ENCODE measurements around the gene C4A. TPM values are rescaled to one million over a fixed set of nuclear protein-coding genes. Genes with fewer than 3 reads are reported as not detected.

Gene C4A
- total RNA-seq: 1.0 and 1.3 TPM in 2 replicates

GRCh38 chr6:31981744-31982143 lies at the start of gene C4A:
C4A (plus strand) TSS chr6:31982057; CDS start chr6:31982108, 51 bp downstream.

GRCh38 chr6:31945507-31946369 lies 36.1 kb upstream of the C4A start, which contains the start of gene CFB:
CFB (plus strand) TSS chr6:31946095; CDS start chr6:31946222, 127 bp downstream.

DNA sequence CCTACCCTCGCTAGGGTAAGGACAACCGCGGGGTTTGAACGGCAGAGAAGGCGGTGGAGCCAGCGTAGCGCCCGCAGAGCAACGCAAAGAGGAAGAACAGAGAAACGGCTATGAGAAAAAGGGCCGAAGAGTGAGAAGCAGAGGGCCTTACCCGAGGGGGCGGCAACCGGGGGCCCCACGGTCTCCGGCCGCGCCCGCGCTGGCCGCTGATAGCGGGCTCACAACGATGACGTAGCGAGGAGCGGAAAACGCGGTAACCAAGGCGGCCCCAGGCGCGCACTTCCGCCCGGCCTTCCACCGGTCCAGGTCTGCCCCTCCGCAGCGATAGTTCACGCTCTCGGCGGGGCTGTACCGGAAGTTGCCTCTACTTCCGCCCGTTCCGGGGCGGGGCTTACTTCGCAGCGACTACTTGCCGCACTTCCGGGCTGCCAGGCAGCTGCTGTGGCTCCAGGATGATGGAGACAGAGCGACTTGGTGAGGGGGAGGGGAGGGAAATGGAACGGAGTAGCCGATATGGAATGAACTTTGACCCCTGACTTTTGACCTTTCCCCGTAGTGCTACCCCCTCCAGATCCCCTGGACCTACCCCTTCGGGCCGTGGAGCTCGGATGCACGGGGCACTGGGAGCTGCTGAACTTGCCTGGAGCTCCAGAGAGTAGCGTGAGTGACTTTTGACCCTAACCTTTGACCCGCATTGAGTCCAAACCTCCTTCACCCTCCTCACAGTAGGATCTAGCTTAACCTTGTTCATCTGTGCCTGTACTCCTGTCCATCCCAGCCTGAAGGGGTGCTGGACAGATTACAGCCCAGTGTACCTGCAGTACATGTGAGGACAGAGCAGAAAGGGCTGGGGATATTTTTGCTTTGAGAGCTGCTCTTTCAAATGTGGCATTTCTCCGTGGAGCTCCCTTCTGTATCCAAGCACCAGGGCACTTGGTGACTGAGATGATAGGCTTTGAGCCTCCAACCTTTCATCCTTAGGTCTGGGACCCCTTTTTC lies 22.8 kb upstream of the C4A start, which contains the start of the genes NELFE and SKIC2:
NELFE (minus strand) TSS at position 231 of the 999 bp plus-strand sequence. CDS start 525 bp downstream, outside the sequence.
SKIC2 (plus strand) TSS at position 435 of the 999 bp plus-strand sequence; CDS start at position 453, 18 bp downstream.

GRCh38 chr6:31971993-31972708 lies 9.7 kb upstream of the C4A start, which contains the start of gene DXO:
DXO (minus strand) TSS chr6:31972138; CDS start chr6:31971675, 463 bp downstream.

DNA sequence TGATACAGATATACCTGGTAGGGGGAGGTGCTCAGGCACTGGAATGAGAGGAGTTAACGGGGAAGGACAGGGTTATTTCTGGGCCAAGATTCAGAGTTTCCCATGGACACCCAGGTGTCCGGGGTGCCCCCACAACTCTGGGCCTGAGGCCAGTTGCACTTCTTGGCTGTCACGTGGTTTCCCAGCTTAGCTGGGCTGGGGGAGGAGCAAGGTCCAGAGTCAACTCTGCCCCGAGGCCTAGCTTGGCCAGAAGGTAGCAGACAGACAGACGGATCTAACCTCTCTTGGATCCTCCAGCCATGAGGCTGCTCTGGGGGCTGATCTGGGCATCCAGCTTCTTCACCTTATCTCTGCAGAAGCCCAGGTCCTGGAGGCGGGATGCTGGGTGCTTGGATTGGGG lies 32.7 kb downstream of the C4A start, which contains the start of gene C4B:
C4B (plus strand) TSS at position 249 of the 400 bp plus-strand sequence; CDS start at position 300, 51 bp downstream.

GRCh38 chr6:32037598-32038524 lies 56.0 kb downstream of the C4A start, which contains the start of gene CYP21A2:
CYP21A2 (plus strand) TSS chr6:32038415; CDS start chr6:32038423, 8 bp downstream.

Other genes starting within 250 kb of the C4A start
- gene CLIC1, start 245.5 kb upstream of the C4A start, total RNA-seq: 545 and 566 TPM in 2 replicates
- gene MSH5, start 242.1 kb upstream of the C4A start, total RNA-seq: 2.3 and 3.0 TPM in 2 replicates
- 2.2 and 8.0 TPM in 2 replicates for gene SAPCD1, start 219.4 kb upstream of the C4A start, total RNA-seq
- 0.09 and 0.22 TPM in 2 replicates for gene VWA7, start 204.7 kb upstream of the C4A start, total RNA-seq
- gene VARS1, start 186.3 kb upstream of the C4A start, total RNA-seq: 31.2 and 36.4 TPM in 2 replicates
- 22.2 and 26.3 TPM in 2 replicates for gene LSM2, start 175.1 kb upstream of the C4A start, total RNA-seq
- gene HSPA1L, start 166.8 kb upstream of the C4A start, total RNA-seq: 1.2 and 1.5 TPM in 2 replicates
- gene HSPA1A, start 166.5 kb upstream of the C4A start, total RNA-seq: 78.6 and 81.2 TPM in 2 replicates
- gene HSPA1B, start 154.3 kb upstream of the C4A start, total RNA-seq: 16.9 and 34.6 TPM in 2 replicates
- 43.3 and 54.0 TPM in 2 replicates for gene NEU1, start 119.2 kb upstream of the C4A start, total RNA-seq
- not detected in 2 replicates for gene SLC44A4, start 103.1 kb upstream of the C4A start, total RNA-seq
- gene EHMT2, start 84.4 kb upstream of the C4A start, total RNA-seq: 24.9 and 29.6 TPM in 2 replicates
- 2.4 and 2.8 TPM in 2 replicates for gene ZBTB12, start 80.0 kb upstream of the C4A start, total RNA-seq
- gene C2, start 54.3 kb upstream of the C4A start, total RNA-seq: 0.17 and 0.22 TPM in 2 replicates
- 0.09 and 0.22 TPM in 2 replicates for gene CFB, start 36.0 kb upstream of the C4A start, total RNA-seq
- gene NELFE, start 23.1 kb upstream of the C4A start, total RNA-seq: 68.1 and 76.8 TPM in 2 replicates
- gene SKIC2, start 22.9 kb upstream of the C4A start, total RNA-seq: 23.6 and 24.9 TPM in 2 replicates
- 7.3 and 8.3 TPM in 2 replicates for gene DXO, start 9.9 kb upstream of the C4A start, total RNA-seq
- 1.1 and 1.3 TPM in 2 replicates for gene C4B, start 32.7 kb downstream of the C4A start, total RNA-seq
- gene CYP21A2, start 56.4 kb downstream of the C4A start, total RNA-seq: under 0.01 TPM in 2 replicates
- gene TNXB, start 127.3 kb downstream of the C4A start, total RNA-seq: 10.1 and 17.2 TPM in 2 replicates
- gene ATF6B, start 146.2 kb downstream of the C4A start, total RNA-seq: 11.9 and 13.2 TPM in 2 replicates
- 6.0 and 7.4 TPM in 2 replicates for gene FKBPL, start 148.2 kb downstream of the C4A start, total RNA-seq
- under 0.01 TPM in 1 of 2 replicates, not detected in the other for gene PRRT1, start 169.9 kb downstream of the C4A start, total RNA-seq
- gene PPT2, start 172.1 kb downstream of the C4A start, total RNA-seq: 53.0 and 75.2 TPM in 2 replicates
- 1.3 and 2.8 TPM in 2 replicates for gene EGFL8, start 182.5 kb downstream of the C4A start, total RNA-seq
- gene AGPAT1, start 194.0 kb downstream of the C4A start, total RNA-seq: 7.9 and 8.1 TPM in 2 replicates
- 46.2 and 61.2 TPM in 2 replicates for gene RNF5, start 196.3 kb downstream of the C4A start, total RNA-seq
- 0.60 and 0.65 TPM in 2 replicates for gene AGER, start 202.2 kb downstream of the C4A start, total RNA-seq
- gene PBX2, start 208.1 kb downstream of the C4A start, total RNA-seq: 40.7 and 42.5 TPM in 2 replicates
- gene GPSM3, start 210.6 kb downstream of the C4A start, total RNA-seq: 5.9 and 7.5 TPM in 2 replicates
- gene NOTCH4, start 242.0 kb downstream of the C4A start, total RNA-seq: 10.6 and 18.9 TPM in 2 replicates

Data from dermis lymphatic vessel endothelial cell (primary cell).